ENCODE data around the gene TASL. TPM values are rescaled to one million over a fixed set of nuclear protein-coding genes. Genes with fewer than 3 reads are reported as not detected.

Gene TASL
- polyA plus RNA-seq, 2 of the 4 experiments (the other 2 are of a cell fraction), result not detected

GRCh38 chrX:30620980-30621618, 43.5 kb upstream of the TASL start:
- ChIA-PET CTCF (interaction anchor here (1.1 kb wide), 1 partner anchor 15 kb away, joined by 4 read pairs; no protein-coding TSS in a partner anchor), POLR2A (no interaction called here)
- Histone ChIP-seq H3K4me1 (no peaks in the 10 kb centered on the region), H3K27ac (no peak overlapping the region), H3K9me3 (no peaks in the 10 kb centered on the region), H3K4me2 (no peak overlapping the region), H3K4me3 (no peak overlapping the region)
- FAIRE-seq (no peak), DNase-seq (ENCODE audit: low read depth in 1 of 2, low spot score in 1 of 2) (peak; percentile 30 to 42), ATAC-seq (peak; percentile 77 to 89)
- 12% methylated on average over 2 of the region's 2 CpGs for WGBS (ENCODE audit: missing lambda C conversion rate)
- TF ChIP-seq NPAS2 (CRISPR knock-in tag; IDR thresholded peaks at IDR 0.05; ENCODE audit: borderline replicate concordance) (no peak), FOSL2 (IDR thresholded peaks at IDR 0.05) (no peak), FOSL2 (CRISPR knock-in tag; IDR thresholded peaks at IDR 0.05) (peak; percentile 42; the same call in 1 of the 2 replicates)

DNA sequence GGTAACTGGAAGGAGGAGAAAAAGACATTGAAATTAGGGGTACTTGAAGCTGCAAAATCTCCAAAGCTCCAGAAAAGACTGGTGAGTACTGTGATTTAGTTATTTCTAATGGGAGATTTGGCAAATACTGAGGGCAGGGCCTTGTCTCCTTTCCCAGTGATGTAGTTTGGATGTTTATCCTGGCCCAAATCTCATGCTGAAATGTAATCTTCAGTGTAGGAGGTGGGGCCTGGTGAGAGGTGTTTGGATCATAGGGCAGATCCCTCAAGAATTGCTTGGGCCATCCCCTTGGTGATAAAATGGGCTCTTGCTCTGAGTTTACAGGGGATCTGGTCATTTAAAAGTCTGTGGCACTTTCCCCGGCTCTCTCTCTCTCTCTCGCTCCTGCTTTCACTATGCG, 42.6 kb upstream of the TASL start:
- no peak overlapping the region for H3K4me3 ChIP-seq
- no peak overlapping the region for H3K27ac ChIP-seq
- ATAC-seq, result no peak
- TF ChIP-seq ESRRA (IDR thresholded peaks at IDR 0.05; ENCODE audit: borderline replicate concordance, low read length), result no peak
- TF ChIP-seq HDAC2 (IDR thresholded peaks at IDR 0.05), result no peak
- no peak for TF ChIP-seq GATA3 (IDR thresholded peaks at IDR 0.05; ENCODE audit: borderline replicate concordance)
- TF ChIP-seq EHMT2 (IDR thresholded peaks at IDR 0.05; ENCODE audit: low read depth), result no peak
- no peak for TF ChIP-seq CHD4 (IDR thresholded peaks at IDR 0.05; ENCODE audit: borderline replicate concordance)
- FAIRE-seq, result no peak
- 96% methylated on average over 3 of the region's 3 CpGs for WGBS (ENCODE audit: missing lambda C conversion rate)
- no peaks in the 10 kb centered on the region for H3K9me3 ChIP-seq
- no peak for DNase-seq (ENCODE audit: low read depth in 1 of 2, low spot score in 1 of 2)
- H3K4me2 ChIP-seq, result no peak overlapping the region
- H3K4me1 ChIP-seq, result no peaks in the 10 kb centered on the region
- ChIA-PET POLR2A (no interaction called here), CTCF (interaction anchor here (0.7 kb wide), 1 partner anchor 12 kb away, joined by 3 read pairs; no protein-coding TSS in a partner anchor)

DNA sequence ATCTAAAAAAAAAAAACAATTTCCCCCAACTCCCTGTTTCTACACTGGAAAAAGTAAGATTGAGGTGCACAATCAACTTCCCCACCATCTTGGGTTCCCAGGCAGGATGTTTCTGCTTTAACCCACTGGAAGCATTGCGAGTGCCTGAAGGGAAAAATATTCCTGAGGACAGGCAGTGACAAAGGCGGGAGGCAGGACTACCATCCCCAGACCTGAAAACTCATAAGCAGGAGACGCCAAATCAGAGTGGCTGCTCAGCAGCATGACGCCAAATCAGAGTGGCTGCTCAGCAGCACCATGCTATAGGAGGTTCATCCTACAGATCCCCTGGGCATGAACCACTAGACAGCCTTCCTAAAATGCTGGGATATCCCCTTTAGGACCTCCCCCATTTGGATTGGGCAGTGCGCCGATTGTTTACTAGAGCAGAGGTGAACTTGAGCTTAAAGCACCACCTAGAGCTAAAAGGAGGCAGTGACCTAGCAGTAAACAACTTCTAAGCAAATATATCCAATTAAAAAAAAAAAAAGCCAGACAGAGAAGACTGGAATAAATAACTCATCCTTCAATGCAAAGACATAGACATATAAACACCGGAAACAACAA, 40.7 kb upstream of the TASL start:
- WGBS (ENCODE audit: missing lambda C conversion rate), result 38% methylated on average over 7 of the region's 7 CpGs
- H3K27ac ChIP-seq, result no peak overlapping the region
- H3K4me3 ChIP-seq, result no peak overlapping the region
- ChIA-PET POLR2A (no interaction called here), CTCF (interaction anchor here (0.8 kb wide), 1 partner anchor 48 kb away, joined by 4 read pairs; no protein-coding TSS in a partner anchor)
- DNase-seq (ENCODE audit: low read depth in 1 of 2, low spot score in 1 of 2), result peak in 1 of 2 experiments; percentile 26
- H3K4me1 ChIP-seq, result no peaks in the 10 kb centered on the region
- TF ChIP-seq, protein P1, sequence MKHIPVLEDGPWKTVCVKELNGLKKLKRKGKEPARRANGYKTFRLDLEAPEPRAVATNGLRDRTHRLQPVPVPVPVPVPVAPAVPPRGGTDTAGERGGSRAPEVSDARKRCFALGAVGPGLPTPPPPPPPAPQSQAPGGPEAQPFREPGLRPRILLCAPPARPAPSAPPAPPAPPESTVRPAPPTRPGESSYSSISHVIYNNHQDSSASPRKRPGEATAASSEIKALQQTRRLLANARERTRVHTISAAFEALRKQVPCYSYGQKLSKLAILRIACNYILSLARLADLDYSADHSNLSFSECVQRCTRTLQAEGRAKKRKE (CRISPR knock-in tag; IDR thresholded peaks at IDR 0.05; ENCODE audit: low read depth), result no peak
- TF ChIP-seq RAD21 (conservative IDR thresholded peaks at IDR 0.05 in 1 of 2, IDR thresholded peaks at IDR 0.05 in 1 of 2), result peak in 1 of 2 experiments; percentile 26; a peak in 2 of 5 replicates
- H3K9me3 ChIP-seq, result no peaks in the 10 kb centered on the region
- no peak overlapping the region for H3K4me2 ChIP-seq
- ATAC-seq, result peak; percentile 24 to 61; a peak in 4 of 6 replicates
- FAIRE-seq, result no peak

DNA sequence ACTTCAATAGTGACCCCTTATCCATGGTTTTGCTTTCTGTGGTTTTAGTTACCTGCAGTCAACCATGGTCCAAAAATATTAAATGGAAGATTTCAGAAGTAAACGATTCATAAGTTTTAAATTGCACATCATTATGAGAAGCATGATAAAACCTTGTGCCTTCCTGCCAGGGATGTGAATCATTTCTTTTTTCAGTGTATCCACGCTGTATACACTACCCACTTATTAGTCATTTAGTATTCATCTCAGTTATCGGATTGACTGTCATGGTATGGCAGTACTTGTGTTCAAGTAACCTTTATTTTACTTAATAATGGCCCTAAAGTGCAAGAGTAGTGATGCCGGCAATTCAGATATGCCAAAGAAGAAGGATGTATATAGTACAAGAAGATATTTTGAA, 37.7 kb upstream of the TASL start:
- 34% methylated on average over 4 of the region's 4 CpGs for WGBS (ENCODE audit: missing lambda C conversion rate)
- Histone ChIP-seq H3K4me2 (no peak overlapping the region), H3K27ac (no peak overlapping the region), H3K9me3 (no peaks in the 10 kb centered on the region), H3K4me1 (no peaks in the 10 kb centered on the region), H3K4me3 (no peak overlapping the region)
- FAIRE-seq (no peak), ATAC-seq (no peak), DNase-seq (ENCODE audit: low read depth in 1 of 2, low spot score in 1 of 2) (no peak)
- CTCF ChIA-PET, result no interaction called here
- POLR2A ChIA-PET, result no interaction called here
- TF ChIP-seq, protein P2, sequence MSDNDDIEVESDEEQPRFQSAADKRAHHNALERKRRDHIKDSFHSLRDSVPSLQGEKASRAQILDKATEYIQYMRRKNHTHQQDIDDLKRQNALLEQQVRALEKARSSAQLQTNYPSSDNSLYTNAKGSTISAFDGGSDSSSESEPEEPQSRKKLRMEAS (IDR thresholded peaks at IDR 0.05), result no peak
- TF ChIP-seq NR3C1 (IDR thresholded peaks at IDR 0.05) (no peak), BCL3 (IDR thresholded peaks at IDR 0.05) (no peak), NPAS2 (CRISPR knock-in tag; IDR thresholded peaks at IDR 0.05; ENCODE audit: borderline replicate concordance) (no peak), CHD4 (IDR thresholded peaks at IDR 0.05; ENCODE audit: borderline replicate concordance) (no peak)

All from A549 (cell line).